ENCODE data around the gene NUDT22. TPM values are rescaled to one million over a fixed set of nuclear protein-coding genes. Genes with fewer than 3 reads are reported as not detected.

NUDT22 gene
- total RNA-seq, 1 donor from 2014 or later = 91.9 TPM

DNA sequence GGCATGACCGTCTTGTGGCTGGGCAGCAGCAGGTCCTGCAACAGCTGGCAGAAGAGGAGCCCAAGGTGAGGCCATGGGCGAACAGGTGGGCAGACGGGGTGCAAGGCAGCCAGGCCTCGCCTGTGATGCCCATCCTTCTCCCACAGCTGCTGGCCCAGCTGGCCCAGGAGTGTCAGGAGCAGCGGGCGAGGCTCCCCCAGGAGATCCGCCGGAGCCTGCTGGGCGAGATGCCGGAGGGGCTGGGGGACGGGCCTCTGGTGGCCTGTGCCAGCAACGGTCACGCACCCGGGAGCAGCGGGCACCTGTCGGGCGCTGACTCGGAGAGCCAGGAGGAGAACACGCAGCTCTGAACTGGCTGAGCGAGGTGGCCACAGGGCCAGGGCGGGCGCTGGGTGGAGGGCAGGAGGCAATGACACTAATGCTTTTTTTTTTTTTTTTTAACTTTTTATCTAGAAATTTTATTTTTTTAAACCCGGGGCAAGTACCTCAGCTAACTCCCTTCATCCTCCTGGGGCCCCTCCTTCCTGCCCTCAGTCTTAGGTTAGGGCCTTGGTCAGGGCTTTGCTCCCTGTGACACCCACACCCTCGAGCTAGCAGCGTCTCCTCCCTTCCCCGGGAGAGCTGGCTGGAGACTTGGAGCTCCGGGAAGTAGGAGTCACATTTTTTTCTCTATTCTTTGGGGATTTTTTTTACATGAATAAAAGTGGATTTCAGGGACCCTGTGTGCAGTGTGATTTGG lies 41.3 kb downstream of the NUDT22 start:
- H3K4me3 ChIP-seq (ENCODE audit: low read depth, low read length) = no peak overlapping the region
- no peak for DNase-seq (ENCODE audit: low read depth)
- TF ChIP-seq, protein P1, sequence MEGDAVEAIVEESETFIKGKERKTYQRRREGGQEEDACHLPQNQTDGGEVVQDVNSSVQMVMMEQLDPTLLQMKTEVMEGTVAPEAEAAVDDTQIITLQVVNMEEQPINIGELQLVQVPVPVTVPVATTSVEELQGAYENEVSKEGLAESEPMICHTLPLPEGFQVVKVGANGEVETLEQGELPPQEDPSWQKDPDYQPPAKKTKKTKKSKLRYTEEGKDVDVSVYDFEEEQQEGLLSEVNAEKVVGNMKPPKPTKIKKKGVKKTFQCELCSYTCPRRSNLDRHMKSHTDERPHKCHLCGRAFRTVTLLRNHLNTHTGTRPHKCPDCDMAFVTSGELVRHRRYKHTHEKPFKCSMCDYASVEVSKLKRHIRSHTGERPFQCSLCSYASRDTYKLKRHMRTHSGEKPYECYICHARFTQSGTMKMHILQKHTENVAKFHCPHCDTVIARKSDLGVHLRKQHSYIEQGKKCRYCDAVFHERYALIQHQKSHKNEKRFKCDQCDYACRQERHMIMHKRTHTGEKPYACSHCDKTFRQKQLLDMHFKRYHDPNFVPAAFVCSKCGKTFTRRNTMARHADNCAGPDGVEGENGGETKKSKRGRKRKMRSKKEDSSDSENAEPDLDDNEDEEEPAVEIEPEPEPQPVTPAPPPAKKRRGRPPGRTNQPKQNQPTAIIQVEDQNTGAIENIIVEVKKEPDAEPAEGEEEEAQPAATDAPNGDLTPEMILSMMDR (conservative IDR thresholded peaks at IDR 0.05; ENCODE audit: low read depth, low read length) = no peak

DNA sequence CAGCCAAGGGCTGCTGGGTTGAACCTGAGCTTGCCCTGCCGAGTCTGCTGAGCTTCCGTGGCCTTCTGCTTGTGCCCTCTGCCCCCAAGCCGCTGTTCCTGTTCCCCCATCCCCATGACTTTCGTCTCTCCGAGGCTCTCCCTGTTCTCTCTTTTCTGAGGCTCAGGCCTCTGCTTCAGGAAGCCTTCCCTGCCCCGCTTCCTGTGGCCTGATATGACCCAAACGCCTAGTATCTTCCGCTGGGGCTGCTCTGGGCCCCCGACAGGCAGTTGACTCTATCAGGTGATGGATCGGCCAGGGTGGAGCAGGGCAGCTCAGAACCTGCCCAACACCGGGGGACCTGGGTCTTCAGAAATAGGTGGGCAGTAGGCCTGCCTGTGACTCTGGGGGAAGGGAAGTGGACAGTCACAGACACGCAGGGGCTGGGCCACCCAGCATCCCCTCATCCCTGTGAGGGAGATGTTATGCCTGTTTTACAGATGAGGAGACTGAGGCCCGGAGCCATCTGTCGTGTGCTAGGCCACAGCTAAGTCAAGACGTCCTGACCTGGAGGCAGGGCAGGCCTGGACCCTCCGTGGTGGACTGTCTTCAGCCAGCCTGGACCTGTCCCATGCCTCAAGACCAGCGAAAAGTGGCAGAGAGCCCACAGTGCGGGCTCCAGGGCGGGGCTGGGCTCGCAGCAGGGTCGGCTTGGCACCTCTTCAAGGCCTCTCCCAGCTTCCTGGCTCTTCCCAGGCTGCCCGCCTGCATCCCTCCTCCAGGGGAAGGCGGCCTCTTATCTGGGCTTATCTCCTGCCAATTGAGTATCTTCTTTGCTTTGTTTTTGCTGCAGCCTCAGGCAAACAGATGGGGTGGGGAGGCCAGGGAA lies 42.2 kb downstream of the NUDT22 start:
- TF ChIP-seq, protein P1 (conservative IDR thresholded peaks at IDR 0.05; ENCODE audit: low read depth, low read length) = no peak
- peak overlapping the region; percentile 80 for H3K4me3 ChIP-seq (ENCODE audit: low read depth, low read length)
- no peak for DNase-seq (ENCODE audit: low read depth)

DNA sequence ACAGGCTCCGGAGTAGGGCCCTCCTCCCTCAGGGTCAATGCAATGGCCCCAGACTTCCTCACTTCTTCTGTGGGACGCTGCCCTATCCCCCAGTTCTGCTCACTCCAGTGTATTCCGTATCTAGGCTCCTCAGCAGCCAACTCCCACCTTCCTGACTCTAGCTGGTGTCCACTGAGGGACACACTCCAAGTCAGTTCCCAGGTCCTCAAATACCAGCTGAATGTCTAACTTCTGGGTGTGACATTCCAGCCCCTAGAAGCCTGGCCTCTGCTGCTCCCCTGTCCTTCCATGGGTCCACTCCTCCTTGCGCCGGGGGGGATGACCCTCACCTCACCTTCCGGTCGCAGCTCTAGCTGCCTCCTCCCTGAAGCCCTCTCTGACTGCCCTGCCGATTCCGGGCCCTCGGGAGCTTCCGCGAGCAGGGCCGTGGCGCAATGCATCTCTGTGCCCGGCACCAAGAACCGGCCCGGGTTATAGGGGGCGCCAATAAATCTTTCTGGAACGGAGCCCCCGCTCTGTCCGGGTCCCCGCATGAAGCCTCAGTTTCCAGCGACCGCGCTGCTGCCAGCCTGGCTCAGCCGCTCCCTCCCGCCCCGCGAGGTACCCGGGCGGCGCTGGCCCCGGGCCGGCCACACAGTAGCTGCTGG lies 42.9 kb downstream of the NUDT22 start:
- TF ChIP-seq, protein P1 (conservative IDR thresholded peaks at IDR 0.05; ENCODE audit: low read depth, low read length) = no peak
- DNase-seq (ENCODE audit: low read depth) = no peak
- H3K4me3 ChIP-seq (ENCODE audit: low read depth, low read length) = peak overlapping the region; percentile 80

DNA sequence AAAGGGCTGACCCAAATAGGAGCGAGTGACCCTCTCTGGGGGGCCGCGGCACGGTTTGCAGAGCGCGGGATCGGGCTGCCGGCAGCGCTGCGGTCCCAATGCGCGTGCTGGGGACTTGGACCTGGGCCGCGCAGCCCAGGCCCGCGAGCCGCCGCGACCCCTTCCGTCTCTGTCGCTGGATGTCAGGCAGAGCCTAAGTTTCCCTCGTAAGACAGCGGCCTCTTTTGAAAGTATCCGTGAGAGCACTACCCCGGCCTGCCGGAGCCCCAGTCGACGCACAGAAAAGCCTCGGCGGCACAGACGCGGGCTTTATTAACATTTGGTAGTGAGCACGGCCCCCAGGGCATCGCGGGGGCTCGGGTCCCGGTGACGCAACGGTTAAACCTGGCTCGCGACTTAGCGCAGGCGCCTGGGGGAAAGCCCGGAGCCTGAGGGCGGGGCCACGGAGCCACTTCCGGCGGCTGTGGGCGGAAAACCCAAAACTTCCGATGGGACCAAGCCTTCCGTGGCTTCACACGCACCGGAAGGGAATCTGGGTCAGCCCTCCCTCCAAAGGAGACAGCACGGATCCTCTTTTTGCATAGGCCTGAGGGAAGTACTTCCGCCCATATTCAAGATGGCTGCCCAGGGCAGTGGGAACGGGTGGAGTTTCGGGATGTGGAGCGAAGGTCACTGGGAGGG lies 43.6 kb downstream of the NUDT22 start:
- DNase-seq (ENCODE audit: low read depth) = peak; percentile 98
- peak overlapping the region; percentile 80 for H3K4me3 ChIP-seq (ENCODE audit: low read depth, low read length)
- TF ChIP-seq, protein P1 (conservative IDR thresholded peaks at IDR 0.05; ENCODE audit: low read depth, low read length) = no peak

DNA sequence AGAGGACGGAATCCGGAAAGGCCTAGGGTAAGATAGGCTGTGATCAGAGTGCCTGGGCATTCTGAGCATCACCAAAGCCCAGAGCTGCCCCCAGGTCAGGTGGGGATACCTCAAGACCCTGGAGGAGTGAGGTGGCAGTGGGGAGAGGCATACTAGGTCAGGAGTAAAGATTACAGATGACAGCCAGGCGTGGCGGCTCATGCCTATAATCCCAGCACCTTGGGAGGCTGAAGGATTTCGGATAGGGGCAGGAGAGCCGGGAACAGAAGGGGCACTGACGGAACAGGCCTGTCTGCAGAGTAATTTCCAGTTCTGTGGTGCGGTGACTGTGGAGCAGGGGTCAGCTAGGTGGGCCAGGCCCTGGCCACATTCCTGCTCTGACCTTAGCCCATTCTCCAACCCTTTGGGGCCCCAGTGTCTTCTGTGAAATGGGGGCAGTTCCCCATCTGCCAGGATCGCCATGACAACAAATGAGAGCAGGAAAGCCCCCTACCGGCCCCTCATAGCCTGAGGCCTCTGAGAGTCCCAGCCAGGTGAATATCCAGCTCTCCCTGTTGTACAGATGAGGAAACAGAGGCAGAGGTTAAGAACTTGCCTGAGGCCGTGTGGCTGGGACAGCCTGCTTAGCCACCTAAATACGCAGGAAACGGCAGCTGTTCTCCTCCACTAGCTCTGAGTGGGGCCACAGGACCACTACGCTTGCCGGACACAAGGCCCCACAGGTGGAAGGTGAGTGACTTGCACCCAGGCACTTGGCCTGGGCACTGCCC lies 49.1 kb downstream of the NUDT22 start:
- no peak overlapping the region for H3K4me3 ChIP-seq (ENCODE audit: low read depth, low read length)
- TF ChIP-seq, protein P1 (conservative IDR thresholded peaks at IDR 0.05; ENCODE audit: low read depth, low read length) = no peak
- DNase-seq (ENCODE audit: low read depth) = no peak

DNA sequence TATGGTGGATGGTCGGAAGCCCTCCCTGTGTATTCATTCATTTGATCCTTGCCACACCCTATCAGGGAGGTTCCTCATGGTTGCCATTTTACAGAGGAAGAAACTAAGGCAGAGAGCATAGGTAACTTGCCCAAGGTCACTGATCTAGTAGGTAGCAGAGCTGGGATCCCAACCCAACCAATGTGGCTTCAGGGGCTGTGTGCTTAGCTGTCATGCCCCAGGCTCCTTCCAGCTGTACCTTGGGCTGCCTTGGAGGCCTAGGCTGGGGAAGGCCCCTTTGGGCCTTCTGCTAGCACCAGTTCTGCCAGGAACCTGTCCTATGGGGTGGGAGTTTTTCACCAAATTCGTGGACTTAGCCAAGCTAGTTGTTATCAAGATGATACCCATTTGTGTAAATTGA lies 49.8 kb downstream of the NUDT22 start:
- no peak overlapping the region for H3K4me3 ChIP-seq (ENCODE audit: low read depth, low read length)
- DNase-seq (ENCODE audit: low read depth) = no peak
- TF ChIP-seq, protein P1 (conservative IDR thresholded peaks at IDR 0.05; ENCODE audit: low read depth, low read length) = no peak

All from epithelial cell of proximal tubule (primary cell).